Mesenchymal stem cell (in vitro differentiated cells and primary cell): Measurements from ENCODE around the gene OMA1.

Source experiments
- DNase-seq: peaks from one replicate; pipeline ENCODE4 v3.0.0-alpha.2; 2013
- H2AFZ ChIP-seq: one replicate; pipeline ENCODE4 v1.6.1; 2013; ENCODE audit warnings: low read depth, mild to moderate bottlenecking, control low read depth, inconsistent platforms, low read length, moderate library complexity
- H2AK5ac ChIP-seq: 2 replicates; pipeline ENCODE4 v1.6.1; 2013; ENCODE audit warnings: low read length, moderate library complexity, mild to moderate bottlenecking, inconsistent platforms; ENCODE audit not compliant: severe bottlenecking
- H2BK120ac ChIP-seq: one replicate; pipeline ENCODE4 v1.6.1; 2013; ENCODE audit warnings: low read depth, mild to moderate bottlenecking, inconsistent platforms, low read length, moderate library complexity
- H2BK12ac ChIP-seq, 2 experiments: one replicate each; pipeline ENCODE4 v1.6.1; 2013; ENCODE audit warnings: inconsistent platforms in 2 of 2, low read length in 2 of 2, mild to moderate bottlenecking in 2 of 2, moderate library complexity in 2 of 2, control low read depth in 1 of 2
- H2BK15ac ChIP-seq: one replicate; pipeline ENCODE4 v1.6.1; 2013; ENCODE audit warnings: mild to moderate bottlenecking, low read depth, inconsistent platforms; ENCODE audit not compliant: poor library complexity, severe bottlenecking
- H2BK5ac ChIP-seq: 2 replicates; pipeline ENCODE4 v1.6.1; 2013; ENCODE audit warnings: low read depth, mild to moderate bottlenecking, low read length, control low read depth, inconsistent platforms; ENCODE audit not compliant: poor library complexity, severe bottlenecking
- H3K14ac ChIP-seq, 2 experiments: one replicate each; pipeline ENCODE4 v1.6.1; 2013; ENCODE audit warnings: inconsistent platforms in 2 of 2, low read length in 2 of 2, control low read depth in 1 of 2, mild to moderate bottlenecking in 1 of 2, moderate library complexity in 1 of 2
- H3K18ac ChIP-seq, 2 experiments: one replicate each; pipeline ENCODE4 v1.6.1; 2013; ENCODE audit warnings: inconsistent platforms in 2 of 2, low read length in 2 of 2, control low read depth in 1 of 2, low read depth in 1 of 2, mild to moderate bottlenecking in 1 of 2
- H3K23ac ChIP-seq, 2 experiments: one replicate each; pipeline ENCODE4 v1.6.1; 2013; ENCODE audit warnings: inconsistent platforms in 2 of 2, low read length in 2 of 2, mild to moderate bottlenecking in 2 of 2, moderate library complexity in 2 of 2, control low read depth in 1 of 2
- H3K27ac ChIP-seq: 2 replicates; pipeline ENCODE4 v1.5.1; 2013; ENCODE audit warnings: mild to moderate bottlenecking, moderate library complexity, low read length, control low read depth, inconsistent platforms; ENCODE audit not compliant: poor library complexity, severe bottlenecking
- H3K27me3 ChIP-seq, 2 experiments: 2 replicates each; pipeline versions ENCODE4 v1.6.1 to v1.7.0; 2013; ENCODE audit warnings: low read length in 2 of 2, mild to moderate bottlenecking in 2 of 2, moderate library complexity in 2 of 2, control low read depth in 1 of 2, inconsistent platforms in 1 of 2; ENCODE audit not compliant: control insufficient read depth in 1 of 2, insufficient read depth in 1 of 2
- H3K36me3 ChIP-seq, 2 experiments: 2 replicates each; pipeline versions ENCODE4 v1.6.1 to v1.7.0; 2013; ENCODE audit warnings: low read length in 2 of 2, control low read depth in 1 of 2, inconsistent platforms in 1 of 2, low read depth in 1 of 2, mild to moderate bottlenecking in 1 of 2; ENCODE audit not compliant: insufficient read depth in 2 of 2, control insufficient read depth in 1 of 2
- H3K4ac ChIP-seq, 2 experiments: one replicate each; pipeline ENCODE4 v1.6.1; 2013; ENCODE audit warnings: inconsistent platforms in 2 of 2, low read length in 2 of 2, mild to moderate bottlenecking in 2 of 2, moderate library complexity in 2 of 2, control low read depth in 1 of 2, low read depth in 1 of 2
- H3K4me1 ChIP-seq: 2 replicates; pipeline ENCODE4 v1.6.1; 2013; ENCODE audit warnings: low read depth, low read length, control low read depth; ENCODE audit not compliant: control insufficient read depth, insufficient read depth
- H3K4me2 ChIP-seq: 2 replicates; pipeline ENCODE4 v1.6.1; 2013; ENCODE audit warnings: low read length, mild to moderate bottlenecking, inconsistent platforms; ENCODE audit not compliant: poor library complexity, severe bottlenecking
- H3K4me3 ChIP-seq, 2 experiments: 2 replicates each; pipeline versions ENCODE4 v1.5.1 to v1.7.0; 2013; ENCODE audit warnings: low read length in 2 of 2, mild to moderate bottlenecking in 2 of 2, control low read depth in 1 of 2, low read depth in 1 of 2; ENCODE audit not compliant: insufficient read depth in 1 of 2
- H3K79me1 ChIP-seq: replicated peaks from 2 replicates; pipeline ENCODE4 v1.6.1; 2013; ENCODE audit warnings: mild to moderate bottlenecking, control low read depth, low read length, inconsistent platforms; ENCODE audit not compliant: poor library complexity, severe bottlenecking
- H3K9ac ChIP-seq: 2 replicates; pipeline ENCODE4 v1.7.0; 2013; ENCODE audit warnings: mild to moderate bottlenecking, low read length, moderate library complexity
- H3K9me3 ChIP-seq: 2 replicates; pipeline ENCODE4 v1.7.0; 2013; ENCODE audit warnings: mild to moderate bottlenecking, low read length; ENCODE audit not compliant: control insufficient read depth
- H4K8ac ChIP-seq: one replicate; pipeline ENCODE4 v1.6.1; 2013; ENCODE audit warnings: inconsistent platforms, mild to moderate bottlenecking, low read length, moderate library complexity
- H4K91ac ChIP-seq: one replicate; pipeline ENCODE4 v1.6.1; 2013; ENCODE audit warnings: mild to moderate bottlenecking, low read length, inconsistent platforms
- WGBS: methylation state at CpG from one replicate; pipeline ENCODE4 v1.1.7; 2013; ENCODE audit warnings: mixed read lengths; 5-methylcytosine and 5-hydroxymethylcytosine counted together

OMA1 gene

DNA sequence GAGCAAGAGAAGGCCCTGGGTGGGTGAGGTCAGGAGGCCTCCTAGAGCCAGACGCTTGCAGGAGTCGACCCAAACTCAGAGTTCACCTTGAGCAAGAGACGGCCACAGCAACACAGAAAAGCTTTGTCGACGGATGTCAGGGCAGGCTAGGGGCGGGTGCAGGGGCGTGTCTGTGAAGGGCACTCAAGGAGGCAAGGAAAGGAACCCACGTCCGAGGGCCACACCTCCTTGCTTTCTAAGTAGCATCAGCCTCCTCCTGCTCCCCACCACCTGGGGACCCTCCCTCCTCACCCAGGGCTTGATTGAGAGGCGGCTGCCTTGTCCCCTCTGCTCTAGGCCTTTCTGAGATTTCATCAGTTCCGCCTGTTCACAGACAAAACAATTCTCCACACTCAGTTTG, 92.1 kb downstream of the OMA1 start:
- DNase-seq, result no peak
- H3K9ac ChIP-seq, result no peak overlapping the region
- H3K23ac ChIP-seq, result no peak overlapping the region
- no peak overlapping the region for H2BK5ac ChIP-seq
- H2BK15ac ChIP-seq, result no peak overlapping the region
- H4K91ac ChIP-seq, result no peak overlapping the region
- no peak overlapping the region for H3K27ac ChIP-seq
- H4K8ac ChIP-seq, result no peak overlapping the region
- 60% methylated on average over 11 of the region's 11 CpGs for WGBS
- H3K14ac ChIP-seq, result no peak overlapping the region
- H3K27me3 ChIP-seq, result no peaks in the 10 kb centered on the region
- H3K4me1 ChIP-seq, result no peaks in the 10 kb centered on the region
- peaks cover 4% of the 10 kb centered on the region for H3K9me3 ChIP-seq
- H3K4ac ChIP-seq, result no peak overlapping the region
- no peak overlapping the region for H3K4me3 ChIP-seq
- H3K18ac ChIP-seq, result no peak overlapping the region
- H3K79me1 ChIP-seq, result no peaks in the 10 kb centered on the region
- H2BK12ac ChIP-seq, result no peak overlapping the region
- no peak overlapping the region for H2AK5ac ChIP-seq
- no peak overlapping the region for H3K4me2 ChIP-seq
- no peak overlapping the region for H2AFZ ChIP-seq
- no peak overlapping the region for H2BK120ac ChIP-seq
- no peaks in the 10 kb centered on the region for H3K36me3 ChIP-seq

DNA sequence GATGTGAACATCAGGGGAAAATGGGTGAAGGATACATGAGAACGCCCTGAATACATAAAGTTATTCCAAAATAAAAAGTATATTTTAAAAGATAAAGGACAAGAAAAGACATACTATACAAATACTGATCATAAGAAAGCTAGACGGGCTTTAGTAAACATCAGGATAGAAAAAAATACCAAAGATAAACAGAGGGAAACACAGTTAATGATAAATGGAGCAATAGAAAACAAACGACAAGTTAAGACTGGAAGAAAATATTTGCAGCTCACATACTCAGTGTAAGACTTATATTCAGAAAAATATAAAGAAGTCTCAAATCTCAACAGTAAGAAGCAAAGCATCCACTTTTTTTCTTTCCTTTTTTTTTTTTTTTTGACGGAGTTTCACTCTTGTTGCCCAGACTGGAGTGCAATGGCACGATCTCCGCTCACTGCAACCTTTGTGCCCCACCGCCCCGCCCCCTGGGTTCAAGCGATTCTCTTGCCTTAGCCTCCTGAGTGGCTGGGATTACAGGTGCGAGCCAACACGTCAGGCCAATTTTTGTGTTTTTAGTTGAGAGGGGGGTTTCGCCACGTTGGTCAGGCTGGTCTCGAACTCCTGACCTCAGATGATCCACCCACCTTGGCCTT, 94.8 kb downstream of the OMA1 start:
- Histone ChIP-seq H3K18ac (no peak overlapping the region), H3K4me2 (no peak overlapping the region), H2BK5ac (no peak overlapping the region), H3K27me3 (no peaks in the 10 kb centered on the region), H4K91ac (no peak overlapping the region), H3K4me3 (no peak overlapping the region), H3K79me1 (no peaks in the 10 kb centered on the region), H2BK15ac (no peak overlapping the region), H2AK5ac (no peak overlapping the region), H3K9me3 (no peaks in the 10 kb centered on the region), H3K4ac (no peak overlapping the region), H3K23ac (no peak overlapping the region), H3K14ac (no peak overlapping the region), H2BK120ac (no peak overlapping the region), H4K8ac (no peak overlapping the region), H3K27ac (no peak overlapping the region), H3K9ac (no peak overlapping the region), H3K36me3 (no peaks in the 10 kb centered on the region), H3K4me1 (no peaks in the 10 kb centered on the region), H2AFZ (no peak overlapping the region), H2BK12ac (no peak overlapping the region)
- WGBS, result 89% methylated on average over 8 of the region's 14 CpGs
- DNase-seq, result no peak

DNA sequence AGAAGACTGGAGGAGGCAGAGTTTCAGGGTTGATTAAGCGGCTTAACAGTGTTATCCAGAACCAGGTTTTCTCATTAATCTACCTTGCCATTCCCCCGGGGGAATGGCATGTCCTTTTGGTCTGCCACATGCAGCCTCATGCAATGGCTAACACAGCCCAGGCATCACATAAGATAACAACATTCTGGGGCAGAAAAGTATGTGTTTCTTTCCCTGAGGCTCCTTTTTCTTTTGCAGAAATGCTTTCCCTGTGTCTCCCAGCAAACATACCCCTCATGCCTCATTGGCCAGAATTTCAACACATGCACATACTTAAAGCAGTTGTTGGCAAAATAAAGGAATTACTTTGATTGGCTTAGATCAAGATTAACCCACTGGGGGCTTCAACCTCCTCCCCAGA, 98.6 kb downstream of the OMA1 start:
- Histone ChIP-seq H3K4ac (no peak overlapping the region), H3K9ac (no peak overlapping the region)

DNA sequence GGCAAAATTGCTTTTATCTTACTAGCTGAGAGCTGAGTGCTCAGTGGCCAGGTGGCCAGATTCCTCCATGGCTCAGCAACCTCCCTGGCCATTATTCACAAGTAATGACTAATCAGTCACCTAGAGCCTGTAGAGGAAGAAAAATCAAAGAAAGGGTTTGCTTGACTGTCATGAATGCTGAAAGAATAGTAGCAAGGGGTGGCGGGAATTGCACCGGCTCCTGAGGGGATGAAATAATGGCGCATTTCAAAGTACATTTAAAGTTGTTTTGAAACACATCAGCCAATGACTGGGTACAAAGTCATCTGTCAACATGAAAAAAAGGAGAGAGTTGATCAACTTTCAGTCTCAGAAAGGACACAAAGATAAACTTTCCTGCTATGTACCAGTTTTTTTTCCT, 99.5 kb downstream of the OMA1 start:
- H3K4me1 ChIP-seq, result no peaks in the 10 kb centered on the region
- H3K9me3 ChIP-seq, result no peaks in the 10 kb centered on the region
- no peak overlapping the region for H2AFZ ChIP-seq
- no peak for DNase-seq
- H2AK5ac ChIP-seq, result no peak overlapping the region
- no peak overlapping the region for H3K9ac ChIP-seq
- H4K8ac ChIP-seq, result no peak overlapping the region
- H2BK12ac ChIP-seq, result no peak overlapping the region
- no peak overlapping the region for H3K4ac ChIP-seq
- H3K27ac ChIP-seq, result no peak overlapping the region
- no peak overlapping the region for H2BK5ac ChIP-seq
- no peaks in the 10 kb centered on the region for H3K27me3 ChIP-seq
- no peak overlapping the region for H2BK120ac ChIP-seq
- no peak overlapping the region for H4K91ac ChIP-seq
- WGBS, result 95% methylated on average over 2 of the region's 3 CpGs
- H3K4me3 ChIP-seq, result no peak overlapping the region
- H2BK15ac ChIP-seq, result no peak overlapping the region
- H3K79me1 ChIP-seq, result no peaks in the 10 kb centered on the region
- no peak overlapping the region for H3K14ac ChIP-seq
- no peak overlapping the region for H3K18ac ChIP-seq
- no peaks in the 10 kb centered on the region for H3K36me3 ChIP-seq
- H3K23ac ChIP-seq, result no peak overlapping the region
- no peak overlapping the region for H3K4me2 ChIP-seq

More for the DNA sequence above, 98.6 kb downstream of the OMA1 start:
- Histone ChIP-seq H2BK120ac (no peak overlapping the region), H4K91ac (no peak overlapping the region), H3K27me3 (no peaks in the 10 kb centered on the region), H3K79me1 (no peaks in the 10 kb centered on the region), H2BK12ac (no peak overlapping the region), H3K23ac (no peak overlapping the region), H3K4me1 (no peaks in the 10 kb centered on the region), H2BK15ac (no peak overlapping the region), H3K27ac (no peak overlapping the region), H3K4me3 (no peak overlapping the region), H3K14ac (no peak overlapping the region), H3K4me2 (no peak overlapping the region), H2AFZ (no peak overlapping the region), H2BK5ac (no peak overlapping the region), H4K8ac (no peak overlapping the region), H2AK5ac (no peak overlapping the region), H3K18ac (no peak overlapping the region), H3K36me3 (no peaks in the 10 kb centered on the region), H3K9me3 (no peaks in the 10 kb centered on the region)
- no peak for DNase-seq
- WGBS, result 62% methylated on average over 2 of the region's 2 CpGs
